Retinal pigment epithelial cell (primary cell): ENCODE measurements around the gene MRC2.

Experiments used
- DNase-seq: peaks from one replicate; pipeline ENCODE4 v3.0.0-alpha.2; 2010; ENCODE audit warnings: low read depth
- H3K4me3 ChIP-seq: 2 replicates; pipeline ENCODE4 v1.5.1; 2011; ENCODE audit warnings: mild to moderate bottlenecking, low read length, control low read depth, moderate library complexity
- TF ChIP-seq, protein P1 (sequence below): conservative IDR thresholded peaks from 2 replicates; pipeline ENCODE4 v1.5.1; 2011; ENCODE audit warnings: low read depth, low read length, control low read depth, inconsistent platforms

The MRC2 gene

DNA sequence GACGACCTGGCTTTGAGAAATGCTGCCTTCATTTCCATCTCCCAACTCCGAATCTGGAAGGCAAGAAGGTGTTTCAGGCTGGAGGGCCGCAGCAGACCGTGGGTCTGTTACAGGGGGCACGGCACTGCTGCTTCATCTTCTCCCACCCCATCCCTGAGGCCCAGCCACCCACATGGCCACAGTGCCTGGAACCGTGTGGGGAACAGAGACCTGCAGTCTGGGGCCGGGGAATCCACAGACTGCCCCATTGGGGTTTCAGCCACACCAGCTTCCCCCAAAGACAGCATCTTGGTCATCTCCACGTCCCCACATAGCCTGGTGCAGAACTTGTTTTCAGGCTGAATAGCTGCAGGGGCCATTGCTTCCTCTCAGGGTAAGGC is 74.2 kb downstream of the MRC2 start:
- TF ChIP-seq, protein P1, sequence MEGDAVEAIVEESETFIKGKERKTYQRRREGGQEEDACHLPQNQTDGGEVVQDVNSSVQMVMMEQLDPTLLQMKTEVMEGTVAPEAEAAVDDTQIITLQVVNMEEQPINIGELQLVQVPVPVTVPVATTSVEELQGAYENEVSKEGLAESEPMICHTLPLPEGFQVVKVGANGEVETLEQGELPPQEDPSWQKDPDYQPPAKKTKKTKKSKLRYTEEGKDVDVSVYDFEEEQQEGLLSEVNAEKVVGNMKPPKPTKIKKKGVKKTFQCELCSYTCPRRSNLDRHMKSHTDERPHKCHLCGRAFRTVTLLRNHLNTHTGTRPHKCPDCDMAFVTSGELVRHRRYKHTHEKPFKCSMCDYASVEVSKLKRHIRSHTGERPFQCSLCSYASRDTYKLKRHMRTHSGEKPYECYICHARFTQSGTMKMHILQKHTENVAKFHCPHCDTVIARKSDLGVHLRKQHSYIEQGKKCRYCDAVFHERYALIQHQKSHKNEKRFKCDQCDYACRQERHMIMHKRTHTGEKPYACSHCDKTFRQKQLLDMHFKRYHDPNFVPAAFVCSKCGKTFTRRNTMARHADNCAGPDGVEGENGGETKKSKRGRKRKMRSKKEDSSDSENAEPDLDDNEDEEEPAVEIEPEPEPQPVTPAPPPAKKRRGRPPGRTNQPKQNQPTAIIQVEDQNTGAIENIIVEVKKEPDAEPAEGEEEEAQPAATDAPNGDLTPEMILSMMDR, result no peak
- no peak overlapping the region for H3K4me3 ChIP-seq
- no peak for DNase-seq

DNA sequence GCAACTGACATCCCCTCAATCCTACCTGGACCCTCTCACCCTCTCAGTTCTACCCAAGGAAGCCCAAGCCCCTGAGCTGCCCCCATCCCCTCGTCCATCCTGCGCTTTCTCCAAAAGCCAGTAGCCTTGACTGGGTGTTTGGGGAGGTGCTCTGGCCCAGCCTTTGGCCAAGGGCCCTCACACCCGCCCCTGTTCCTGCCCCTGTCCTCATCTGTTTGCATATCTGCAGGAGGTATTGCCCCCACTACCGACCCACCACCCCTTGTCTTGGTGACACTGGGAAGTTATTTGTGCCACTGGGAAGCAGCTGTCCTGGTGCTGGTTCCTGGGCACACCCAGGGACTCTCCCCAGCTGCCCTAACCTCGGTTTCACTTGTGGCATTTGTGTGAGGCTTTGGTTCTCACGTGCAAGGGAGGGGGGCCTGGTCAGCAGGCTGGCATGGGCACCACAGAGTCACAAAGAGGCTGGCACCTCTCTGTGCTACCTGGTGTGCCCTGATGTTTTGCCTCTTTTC is 75.3 kb downstream of the MRC2 start:
- TF ChIP-seq, protein P1, result no peak
- DNase-seq, result no peak
- H3K4me3 ChIP-seq, result no peak overlapping the region

DNA sequence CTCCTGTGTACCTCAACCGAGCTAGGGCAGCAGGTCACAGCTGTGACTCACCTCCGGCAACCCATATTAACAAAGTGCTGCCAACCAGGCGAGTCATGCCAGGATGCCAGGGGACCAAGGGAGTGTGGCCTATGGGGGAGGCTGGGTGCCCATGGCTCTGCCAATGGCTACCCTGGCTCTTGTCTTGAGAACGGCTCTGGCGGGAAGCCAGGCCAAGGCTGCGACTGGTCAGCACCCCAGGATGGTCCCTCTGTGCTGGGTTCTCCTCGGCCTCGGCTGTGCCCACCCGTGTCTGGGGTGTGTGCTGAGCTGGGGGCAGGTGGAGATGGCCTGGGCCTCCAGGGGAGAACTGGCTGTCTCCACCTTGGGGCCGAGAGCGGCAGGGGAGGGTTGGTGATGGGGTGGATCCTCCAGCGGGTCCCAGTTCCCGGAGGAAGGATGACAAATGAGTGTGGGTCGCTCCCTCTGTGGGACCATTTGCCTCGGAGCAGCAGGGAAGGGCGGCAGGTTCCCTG is 75.8 kb downstream of the MRC2 start:
- TF ChIP-seq, protein P1, result no peak
- no peak for DNase-seq
- H3K4me3 ChIP-seq, result peak overlapping the region; percentile 27

DNA sequence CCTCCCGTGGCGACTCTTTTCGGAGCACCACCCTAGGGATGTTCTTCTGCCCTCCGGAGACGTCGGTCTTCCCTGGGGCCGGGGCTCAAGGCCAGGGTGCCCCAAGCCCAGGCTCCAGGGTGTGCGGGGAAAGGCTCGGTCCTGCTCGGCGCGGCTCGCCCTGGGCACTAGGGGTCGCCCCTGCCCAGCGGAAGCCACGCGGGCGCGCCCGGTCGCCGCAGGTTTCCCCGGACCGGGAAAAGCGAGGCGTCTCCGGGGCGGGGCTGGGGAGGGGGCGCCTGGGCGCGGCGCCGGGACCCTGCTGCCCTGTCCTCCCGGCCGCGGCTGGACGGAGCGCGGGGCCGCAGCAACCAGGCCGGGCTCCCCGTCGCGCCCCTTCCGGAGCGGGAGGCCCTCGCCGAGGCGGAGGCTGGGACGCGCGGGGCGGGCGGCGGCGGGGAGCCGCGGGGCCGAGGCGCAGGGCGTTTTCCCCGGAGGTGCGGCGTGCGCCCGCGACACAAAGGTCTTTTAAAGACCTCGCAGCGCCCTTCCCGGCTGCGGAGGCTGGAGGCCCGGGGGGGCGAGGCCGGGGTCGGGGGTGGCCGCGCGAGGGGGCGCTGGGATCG is 76.4 kb downstream of the MRC2 start:
- TF ChIP-seq, protein P1, result peak; percentile 71
- DNase-seq, result no peak
- peak overlapping the region; percentile 54 for H3K4me3 ChIP-seq

DNA sequence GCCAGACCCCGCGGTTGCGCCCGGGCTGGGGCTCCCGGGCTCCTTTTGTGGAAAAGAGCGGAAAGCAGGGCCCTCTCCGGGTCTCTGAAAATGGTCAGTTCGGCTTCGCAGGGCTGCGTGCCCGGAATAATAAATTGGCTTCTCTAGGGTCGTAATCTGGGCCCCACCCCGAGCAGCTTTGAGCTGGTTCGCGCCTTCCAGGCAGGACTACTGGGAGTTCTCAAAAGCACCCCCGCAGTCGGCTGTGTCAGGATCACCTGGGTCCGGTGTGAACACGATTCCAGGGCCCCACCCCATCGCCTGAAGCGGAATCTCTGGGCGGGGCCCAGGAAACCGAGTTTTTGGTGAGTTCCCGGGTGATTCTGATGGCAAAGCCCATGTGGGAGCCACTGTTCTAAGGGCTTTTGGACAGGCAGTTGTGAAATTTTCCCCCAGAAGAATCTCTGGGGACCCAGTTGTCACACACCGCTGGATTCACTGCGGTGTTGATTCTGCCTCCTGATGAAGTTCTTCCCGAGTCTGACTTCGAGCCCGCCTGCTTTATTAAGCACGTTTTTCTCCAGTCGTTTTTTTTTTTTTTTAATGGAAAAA is 77.0 kb downstream of the MRC2 start:
- TF ChIP-seq, protein P1, result no peak
- DNase-seq, result no peak
- H3K4me3 ChIP-seq, result peak overlapping the region; percentile 54

DNA sequence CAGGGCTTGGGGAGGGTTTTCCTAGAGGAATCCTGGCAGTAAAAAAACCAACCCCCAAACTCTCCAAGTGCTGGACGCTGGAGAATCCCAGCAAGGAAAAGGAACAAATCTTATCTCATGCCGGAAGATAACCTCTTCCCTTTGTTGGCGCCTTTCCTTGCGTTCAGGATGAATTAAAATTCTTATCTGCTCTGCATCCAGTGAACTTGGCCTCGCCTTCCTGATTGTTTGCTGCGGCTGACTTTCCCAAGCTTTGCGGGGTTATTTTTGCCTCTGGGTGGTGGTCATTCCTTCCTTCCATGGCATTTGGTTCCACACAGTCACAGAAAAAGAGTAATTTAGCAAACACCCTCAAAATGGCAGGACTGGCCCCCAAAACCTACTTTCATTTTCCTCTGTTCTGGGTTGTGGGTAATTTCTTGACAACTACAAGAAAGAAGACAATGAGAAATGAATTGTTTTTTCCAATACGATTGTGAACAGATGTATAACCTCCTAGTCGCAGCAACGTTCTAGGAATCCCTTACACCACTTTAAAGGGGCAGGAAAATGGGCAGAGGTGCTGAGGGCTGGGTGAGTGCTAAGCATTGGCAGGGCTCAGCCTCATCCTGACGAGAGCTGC is 77.8 kb downstream of the MRC2 start:
- TF ChIP-seq, protein P1, result no peak
- DNase-seq, result no peak
- H3K4me3 ChIP-seq, result no peak overlapping the region
